HG02852 (cell line): Measurements from ENCODE around the gene APPL1.
A peak's percentile ranks its signal among the peaks of the same experiment; 100 is the strongest.

Source experiments
- ATAC-seq: cut with Tn5 transposase; IDR thresholded peaks from one replicate; pipeline ENCODE4 v1.9.1; 2021; ENCODE audit warnings: mild to moderate bottlenecking, moderate library complexity; ENCODE audit not compliant: unreplicated experiment

Gene APPL1

GRCh38 chr3:57227204-57227929 lies at the start of gene APPL1:
Gene APPL1 (plus strand): TSS chr3:57227729. CDS start chr3:57227884, 155 bp downstream.
- peak; percentile 89 for ATAC-seq

- ATAC-seq = no peak
Observed at GRCh38 chr3:57179580-57180410, 47.7 kb upstream of the APPL1 start.

GRCh38 chr3:57184526-57184925 lies 43.0 kb upstream of the APPL1 start:
- ATAC-seq = no peak

- ATAC-seq = no peak
Observed at GRCh38 chr3:57192028-57192427, 35.5 kb upstream of the APPL1 start.

GRCh38 chr3:57194641-57195040 lies 32.9 kb upstream of the APPL1 start:
- no peak for ATAC-seq

GRCh38 chr3:57199895-57200297 lies 27.6 kb upstream of the APPL1 start, which contains the start of gene HESX1:
Gene HESX1 (minus strand): TSS chr3:57199978. CDS start chr3:57199918, 60 bp downstream.
- no peak for ATAC-seq

- no peak for ATAC-seq
Observed at GRCh38 chr3:57206423-57206822, 21.1 kb upstream of the APPL1 start.

- no peak for ATAC-seq
Observed at GRCh38 chr3:57221883-57222282, 5.6 kb upstream of the APPL1 start.

GRCh38 chr3:57224856-57225255 lies 2.7 kb upstream of the APPL1 start:
- no peak for ATAC-seq

GRCh38 chr3:57226176-57226575 lies 1.4 kb upstream of the APPL1 start:
- ATAC-seq = no peak

- ATAC-seq = peak; percentile 46
Observed at GRCh38 chr3:57227930-57228751, 612 bp downstream of the APPL1 start.

- ATAC-seq = no peak
Observed at GRCh38 chr3:57230006-57230405, 2.5 kb downstream of the APPL1 start.

GRCh38 chr3:57233799-57234198 lies 6.3 kb downstream of the APPL1 start:
- no peak for ATAC-seq

- ATAC-seq = no peak
Observed at GRCh38 chr3:57234613-57235575, 7.4 kb downstream of the APPL1 start.

GRCh38 chr3:57244946-57245345 lies 17.4 kb downstream of the APPL1 start:
- no peak for ATAC-seq

GRCh38 chr3:57252404-57252803 lies 24.9 kb downstream of the APPL1 start:
- ATAC-seq = no peak

GRCh38 chr3:57256844-57257243 lies 29.3 kb downstream of the APPL1 start:
- ATAC-seq = no peak

GRCh38 chr3:57257678-57258077 lies 30.1 kb downstream of the APPL1 start:
- ATAC-seq = no peak

- ATAC-seq = no peak
Observed at GRCh38 chr3:57261119-57261518, 33.6 kb downstream of the APPL1 start.

- no peak for ATAC-seq
Observed at GRCh38 chr3:57261929-57262328, 34.4 kb downstream of the APPL1 start.
